Measurements from ENCODE around the gene DCST2.

DNA sequence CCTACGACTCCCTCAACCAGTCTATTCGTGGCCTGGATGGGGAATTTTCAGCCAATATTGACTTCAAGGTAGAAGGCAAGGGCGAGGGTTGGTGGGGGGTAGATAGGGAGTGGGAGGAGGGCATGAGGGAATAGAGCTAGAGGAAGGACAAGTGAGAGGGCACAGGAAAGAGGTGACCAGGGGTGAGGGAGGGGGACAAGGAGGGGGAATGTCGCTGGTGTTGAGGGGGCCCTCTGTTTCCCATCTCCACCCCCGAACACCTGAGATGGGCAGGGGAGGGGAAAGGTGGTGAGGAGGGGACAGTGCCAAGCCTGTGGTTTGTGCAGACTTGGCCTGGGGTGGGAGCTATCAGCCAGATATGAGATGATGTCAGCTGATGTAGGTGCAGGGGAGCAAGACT lies 9.2 kb upstream of the DCST2 start:
- TF ChIP-seq SUZ12 (IDR thresholded peaks at IDR 0.05; ENCODE audit: extremely low read depth, insufficient read depth, insufficient read length) (no peak), ZNF274 (IDR thresholded peaks at IDR 0.05; ENCODE audit: low read depth, low read length) (no peak)
